ENCODE results near the gene CXCL8.
"Not testable (repeated sequence)": the region's sequence is repeated elsewhere in the genome, so short reads cannot be mapped to it uniquely, and the experiment has no call there.

The CXCL8 gene

GRCh38 chr4:73740353-73740778, at the start of gene CXCL8:
Gene CXCL8, plus strand, starts transcription at chr4:73740569. Its CDS starts 90 bp downstream, at chr4:73740659.
- Mint-ChIP-seq H3K4me1 (no peaks in the 10 kb centered on the region), H3K27ac (no peak within 1 kb of the TSS), H3K27me3 (no peaks in the 10 kb centered on the region), H3K4me3 (no peak within 1 kb of the TSS), H3K36me3 (no peaks in the 10 kb centered on the region), H3K9me3 (peaks cover 3% of the 10 kb centered on the region)
- no peak for ATAC-seq

DNA sequence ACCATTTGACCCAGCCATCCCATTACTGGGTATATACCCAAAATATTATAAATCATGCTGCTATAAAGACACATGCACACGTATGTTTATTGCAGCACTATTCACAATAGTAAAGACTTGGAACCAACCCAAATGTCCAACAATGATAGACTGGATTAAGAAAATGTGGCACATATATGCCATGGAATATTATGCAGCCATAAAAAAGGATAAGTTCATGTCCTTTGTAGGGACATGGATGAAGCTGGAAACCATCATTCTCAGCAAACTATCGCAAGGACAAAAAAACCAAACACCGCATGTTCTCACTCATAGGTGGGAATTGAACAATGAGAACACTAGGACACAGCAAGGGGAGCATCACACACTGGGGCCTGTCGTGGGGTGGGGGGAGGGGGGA, 49.2 kb upstream of the CXCL8 start:
- H3K36me3 Mint-ChIP-seq, H3K9me3 Mint-ChIP-seq, H3K27ac Mint-ChIP-seq, ATAC-seq, H3K27me3 Mint-ChIP-seq, H3K4me3 Mint-ChIP-seq, H3K4me1 Mint-ChIP-seq: not testable (repeated sequence)

DNA sequence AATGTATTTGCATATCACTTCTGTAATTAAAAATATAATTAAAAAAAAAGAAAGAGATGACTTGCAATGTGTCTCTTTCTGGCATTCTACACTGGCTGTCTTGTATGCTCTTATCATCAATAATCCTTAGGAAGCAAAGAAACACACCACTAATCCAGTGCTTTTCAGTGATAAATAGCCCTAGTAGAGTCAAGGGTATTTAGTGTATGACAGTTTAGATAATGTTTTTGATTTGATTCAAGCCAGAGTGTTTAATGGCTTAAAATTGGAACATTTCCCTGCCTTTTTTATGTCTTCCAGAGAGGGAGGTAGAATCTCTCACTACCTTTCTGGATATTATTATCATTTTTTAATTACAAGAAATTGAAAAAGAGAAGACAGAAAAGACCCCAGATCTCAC, 48.6 kb upstream of the CXCL8 start:
- ATAC-seq, result no peak
- Mint-ChIP-seq H3K4me3 (no peak overlapping the region), H3K27ac (no peak overlapping the region), H3K27me3 (no peaks in the 10 kb centered on the region), H3K4me1 (no peaks in the 10 kb centered on the region), H3K36me3 (no peaks in the 10 kb centered on the region), H3K9me3 (peaks cover 4% of the 10 kb centered on the region)

GRCh38 chr4:73692254-73692653, 48.1 kb upstream of the CXCL8 start:
- H3K27ac Mint-ChIP-seq, result no peak overlapping the region
- peaks cover 4% of the 10 kb centered on the region for H3K9me3 Mint-ChIP-seq
- no peak for ATAC-seq
- no peaks in the 10 kb centered on the region for H3K4me1 Mint-ChIP-seq
- H3K27me3 Mint-ChIP-seq, result no peaks in the 10 kb centered on the region
- no peak overlapping the region for H3K4me3 Mint-ChIP-seq
- H3K36me3 Mint-ChIP-seq, result no peaks in the 10 kb centered on the region

DNA sequence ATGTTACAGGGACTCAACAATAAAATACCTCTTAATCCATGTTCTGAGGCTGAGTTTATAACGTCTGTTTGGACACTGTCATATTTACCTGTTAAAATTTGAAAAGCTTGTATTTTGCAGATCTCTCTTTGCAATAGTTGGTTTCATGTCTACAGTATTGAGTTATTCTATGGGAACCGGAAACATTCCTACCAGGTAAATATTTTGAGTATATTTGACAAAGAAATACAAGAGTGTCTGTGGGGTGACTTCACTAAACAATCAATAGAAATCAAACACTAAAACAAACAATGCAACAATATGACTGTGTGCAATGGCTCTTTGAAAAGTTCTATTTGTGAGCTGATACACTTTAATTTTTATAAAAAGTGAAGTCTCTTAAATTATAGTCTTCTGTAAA, 47.7 kb upstream of the CXCL8 start:
- Mint-ChIP-seq H3K4me1 (no peaks in the 10 kb centered on the region), H3K27me3 (no peaks in the 10 kb centered on the region), H3K4me3 (no peak overlapping the region), H3K36me3 (no peaks in the 10 kb centered on the region), H3K9me3 (peaks cover 4% of the 10 kb centered on the region), H3K27ac (no peak overlapping the region)
- ATAC-seq, result no peak

DNA sequence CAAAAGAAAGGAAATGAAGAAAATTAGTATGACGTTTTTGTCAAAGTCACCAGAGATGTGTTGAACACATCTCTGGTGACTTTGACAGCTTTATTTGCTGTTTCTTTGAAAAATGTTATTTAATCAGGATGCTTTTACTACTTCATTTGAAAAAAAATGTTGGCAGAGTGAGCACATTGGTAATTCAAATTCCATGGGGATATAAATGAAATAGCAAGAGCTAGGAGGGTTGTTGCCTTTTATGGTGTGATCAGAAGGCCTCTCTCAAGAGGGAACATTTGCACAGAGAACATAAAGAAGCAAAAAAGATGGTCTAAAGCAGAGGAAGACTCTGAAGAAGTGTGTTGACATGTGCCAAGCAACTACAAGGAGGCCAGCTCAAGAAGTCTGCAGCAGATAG, 46.6 kb upstream of the CXCL8 start:
- Mint-ChIP-seq H3K4me3 (no peak overlapping the region), H3K27me3 (no peaks in the 10 kb centered on the region), H3K27ac (no peak overlapping the region), H3K4me1 (no peaks in the 10 kb centered on the region), H3K36me3 (no peaks in the 10 kb centered on the region), H3K9me3 (peaks cover 4% of the 10 kb centered on the region)
- ATAC-seq, result no peak

DNA sequence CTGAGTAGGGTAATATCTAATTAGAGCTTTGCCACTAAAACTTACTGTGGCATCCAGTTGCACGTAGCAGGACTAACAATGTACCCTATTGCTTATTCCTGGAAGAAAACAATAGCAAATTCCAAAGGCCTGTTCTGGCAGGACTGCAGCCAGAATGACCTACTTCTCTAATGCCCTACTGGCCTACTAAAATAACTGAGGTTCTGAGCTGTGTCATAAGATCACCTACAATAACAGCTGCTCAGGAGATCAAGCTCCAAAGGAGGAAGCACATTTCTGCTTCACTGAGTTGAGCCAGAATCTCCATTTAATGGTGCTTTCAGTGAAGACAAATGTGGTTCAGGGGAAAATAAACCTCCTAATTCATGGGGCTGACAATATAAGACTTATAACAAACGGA, 42.2 kb upstream of the CXCL8 start:
- ATAC-seq, result no peak
- Mint-ChIP-seq H3K27ac (no peak overlapping the region), H3K4me3 (no peak overlapping the region), H3K36me3 (no peaks in the 10 kb centered on the region), H3K27me3 (peaks cover 7% of the 10 kb centered on the region), H3K9me3 (no peaks in the 10 kb centered on the region), H3K4me1 (no peaks in the 10 kb centered on the region)

DNA sequence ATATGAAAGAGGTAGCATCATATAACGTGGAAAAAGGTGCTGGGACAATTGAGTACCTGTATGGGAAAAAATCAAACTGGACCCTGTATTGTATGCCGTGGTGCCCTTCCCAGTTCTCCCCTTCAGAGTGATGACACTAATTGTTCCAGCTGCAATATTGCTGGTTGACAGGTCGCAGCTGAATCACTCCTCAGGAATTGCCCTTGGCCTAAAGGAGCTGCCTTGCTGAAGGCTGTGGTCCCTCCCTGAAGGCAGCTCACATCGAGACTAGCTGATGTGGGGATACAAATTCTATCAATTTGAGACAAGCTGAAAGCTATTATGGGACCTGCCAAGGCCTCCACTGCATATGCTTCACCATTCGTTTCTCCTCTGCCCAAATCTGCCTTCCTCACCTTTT, 39.3 kb upstream of the CXCL8 start:
- no peaks in the 10 kb centered on the region for H3K4me1 Mint-ChIP-seq
- H3K4me3 Mint-ChIP-seq, result no peak overlapping the region
- no peak for ATAC-seq
- H3K36me3 Mint-ChIP-seq, result no peaks in the 10 kb centered on the region
- H3K27ac Mint-ChIP-seq, result no peak overlapping the region
- peaks cover 14% of the 10 kb centered on the region for H3K27me3 Mint-ChIP-seq
- H3K9me3 Mint-ChIP-seq, result no peaks in the 10 kb centered on the region

- Mint-ChIP-seq H3K4me3 (no peak overlapping the region), H3K36me3 (no peaks in the 10 kb centered on the region), H3K9me3 (no peaks in the 10 kb centered on the region), H3K27ac (no peak overlapping the region), H3K4me1 (no peaks in the 10 kb centered on the region), H3K27me3 (peaks cover 14% of the 10 kb centered on the region)
- no peak for ATAC-seq
Measured at GRCh38 chr4:73702796-73703287, 37.5 kb upstream of the CXCL8 start.

DNA sequence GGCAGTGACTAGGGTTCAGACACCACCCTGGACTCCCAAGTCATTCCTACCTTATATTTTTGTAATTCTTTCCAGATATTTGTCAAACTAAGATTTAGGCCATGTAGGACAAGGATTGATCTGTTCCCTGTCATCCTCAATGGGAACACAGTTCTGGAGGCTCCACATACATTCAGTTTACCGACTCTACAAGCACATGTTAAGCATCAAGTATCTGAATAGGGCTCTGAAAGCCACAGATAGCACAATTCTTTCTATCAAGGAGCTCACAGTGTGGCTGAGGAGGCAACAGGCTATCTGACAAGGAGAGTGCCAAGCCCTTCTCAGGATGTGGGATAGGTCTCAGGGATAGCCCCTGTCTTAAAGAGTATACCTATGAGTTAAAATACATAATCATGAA, 37.0 kb upstream of the CXCL8 start:
- ATAC-seq, result no peak
- H3K27ac Mint-ChIP-seq, result no peak overlapping the region

GRCh38 chr4:73704314-73705055, 35.9 kb upstream of the CXCL8 start:
- H3K9me3 Mint-ChIP-seq, result no peaks in the 10 kb centered on the region
- H3K27me3 Mint-ChIP-seq, result peaks cover 14% of the 10 kb centered on the region
- H3K36me3 Mint-ChIP-seq, result no peaks in the 10 kb centered on the region
- no peak overlapping the region for H3K4me3 Mint-ChIP-seq
- no peaks in the 10 kb centered on the region for H3K4me1 Mint-ChIP-seq
- ATAC-seq, result no peak
- H3K27ac Mint-ChIP-seq, result no peak overlapping the region

More for the DNA sequence above, 37.0 kb upstream of the CXCL8 start:
- H3K4me1 Mint-ChIP-seq, result no peaks in the 10 kb centered on the region
- H3K27me3 Mint-ChIP-seq, result peaks cover 14% of the 10 kb centered on the region
- H3K4me3 Mint-ChIP-seq, result no peak overlapping the region
- H3K9me3 Mint-ChIP-seq, result no peaks in the 10 kb centered on the region
- H3K36me3 Mint-ChIP-seq, result no peaks in the 10 kb centered on the region

- H3K27me3 Mint-ChIP-seq, result peaks cover 14% of the 10 kb centered on the region
- H3K27ac Mint-ChIP-seq, result no peak overlapping the region
- H3K4me3 Mint-ChIP-seq, result no peak overlapping the region
Measured at GRCh38 chr4:73705056-73705432, 35.3 kb upstream of the CXCL8 start.

GRCh38 chr4:73705721-73706120, 34.6 kb upstream of the CXCL8 start:
- no peaks in the 10 kb centered on the region for H3K36me3 Mint-ChIP-seq
- no peaks in the 10 kb centered on the region for H3K4me1 Mint-ChIP-seq
- H3K9me3 Mint-ChIP-seq, result no peaks in the 10 kb centered on the region
- no peak overlapping the region for H3K4me3 Mint-ChIP-seq
- H3K27ac Mint-ChIP-seq, result no peak overlapping the region
- ATAC-seq, result no peak
- H3K27me3 Mint-ChIP-seq, result peaks cover 14% of the 10 kb centered on the region

More at GRCh38 chr4:73705056-73705432, 35.3 kb upstream of the CXCL8 start:
- H3K4me1 Mint-ChIP-seq, result no peaks in the 10 kb centered on the region
- no peaks in the 10 kb centered on the region for H3K9me3 Mint-ChIP-seq
- H3K36me3 Mint-ChIP-seq, result no peaks in the 10 kb centered on the region
- ATAC-seq, result no peak

DNA sequence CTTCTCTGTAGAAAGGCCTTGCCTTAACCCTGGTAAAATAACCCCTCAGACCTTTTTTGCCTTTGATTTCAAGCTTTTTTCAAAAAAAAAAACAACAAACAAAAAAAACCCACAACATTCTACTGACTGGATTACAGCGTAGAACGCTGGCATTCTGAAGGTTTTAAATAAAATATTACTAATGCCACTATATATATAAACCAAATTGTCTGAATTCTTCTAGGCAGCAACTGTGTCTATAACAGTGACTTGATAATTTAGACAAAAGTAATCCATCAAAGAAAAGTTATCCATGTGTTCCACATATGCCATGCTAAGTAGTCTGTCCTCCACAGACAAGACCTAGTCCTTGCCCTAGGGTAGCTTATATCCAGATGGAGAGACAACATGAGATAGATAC, 33.6 kb upstream of the CXCL8 start:
- H3K27ac Mint-ChIP-seq, result no peak overlapping the region
- ATAC-seq, result no peak
- H3K4me1 Mint-ChIP-seq, result no peaks in the 10 kb centered on the region
- H3K9me3 Mint-ChIP-seq, result no peaks in the 10 kb centered on the region
- no peaks in the 10 kb centered on the region for H3K36me3 Mint-ChIP-seq
- peaks cover 14% of the 10 kb centered on the region for H3K27me3 Mint-ChIP-seq
- H3K4me3 Mint-ChIP-seq, result no peak overlapping the region

DNA sequence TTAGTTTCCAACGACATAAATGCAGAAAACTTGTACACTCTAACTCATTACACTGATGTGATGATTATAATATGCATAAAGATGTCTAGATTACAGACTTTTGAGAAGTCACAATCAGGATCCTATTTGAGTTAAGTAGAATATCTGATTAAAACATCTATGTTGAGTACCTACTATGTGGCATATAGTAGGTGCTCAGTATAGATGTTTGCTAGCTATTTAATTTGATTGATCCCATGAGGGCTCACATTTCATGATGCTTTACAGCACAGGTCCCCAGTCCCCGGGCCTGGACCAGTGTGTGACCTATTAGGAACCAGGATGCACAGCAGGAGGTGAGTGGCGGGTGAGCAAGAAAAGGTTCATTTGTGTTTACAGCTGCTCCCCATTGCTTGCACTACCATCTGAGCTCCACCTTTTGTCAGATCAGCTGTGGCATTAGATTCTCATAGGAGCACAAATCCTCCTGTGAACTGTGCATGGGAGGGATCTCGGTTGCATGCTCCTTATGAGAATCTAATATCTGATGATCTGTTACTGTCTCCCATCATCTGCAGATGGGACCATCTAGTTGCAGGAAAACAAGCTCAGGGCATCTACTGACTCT, 33.0 kb upstream of the CXCL8 start:
- Mint-ChIP-seq H3K36me3 (no peaks in the 10 kb centered on the region), H3K4me1 (no peaks in the 10 kb centered on the region), H3K27me3 (peaks cover 14% of the 10 kb centered on the region), H3K9me3 (no peaks in the 10 kb centered on the region), H3K27ac (no peak overlapping the region), H3K4me3 (no peak overlapping the region)
- no peak for ATAC-seq

DNA sequence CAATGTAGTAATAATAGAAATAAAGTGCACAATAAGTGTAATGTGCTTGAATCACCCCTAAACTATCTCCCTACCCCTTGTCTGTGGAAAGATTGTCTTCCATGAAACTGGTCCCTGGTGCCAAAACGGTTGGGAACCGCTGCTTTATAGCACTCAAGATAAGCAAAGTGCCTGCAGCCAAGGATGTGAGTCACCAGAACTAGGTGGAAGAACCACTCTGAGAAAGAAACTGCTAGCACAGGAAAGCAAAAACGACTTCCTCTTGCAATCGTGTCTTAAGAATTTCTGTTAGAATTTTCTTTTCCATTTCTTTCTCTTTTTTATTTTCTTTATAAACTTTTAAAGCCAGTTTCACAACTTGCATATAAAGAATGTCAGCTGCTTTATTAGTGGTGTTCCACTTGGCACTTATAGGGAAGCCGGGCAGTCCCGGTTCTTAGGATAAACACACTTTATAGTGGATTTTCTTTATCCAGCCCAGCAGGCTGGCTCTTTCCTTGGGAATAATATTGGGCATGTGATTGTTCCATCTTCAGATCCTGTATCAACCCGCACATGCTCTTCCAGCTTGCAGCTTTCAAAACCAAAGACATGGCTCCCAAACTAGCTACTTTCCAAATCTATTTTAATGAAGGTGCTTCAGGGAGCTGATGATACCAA, 32.3 kb upstream of the CXCL8 start:
- Mint-ChIP-seq H3K27ac (no peak overlapping the region), H3K9me3 (no peaks in the 10 kb centered on the region), H3K36me3 (no peaks in the 10 kb centered on the region), H3K27me3 (peaks cover 8% of the 10 kb centered on the region), H3K4me3 (no peak overlapping the region), H3K4me1 (no peaks in the 10 kb centered on the region)
- no peak for ATAC-seq

Data from stimulated activated memory B cell treated with anti-CD40 and anti-IgM and Interleukin-4, amounts not matched to agents 10 μg/mL and 1 μg/mL and 100 μg/mL, for 72 hours (primary cell).